Stimulated activated CD8-positive, alpha-beta memory T cell treated with anti-CD3 and anti-CD28 coated beads, Interleukin-4, amount 100 ng/mL, for 4 hours (primary cell): ENCODE measurements around the gene CRKL.
"Not testable (repeated sequence)": the region's sequence is repeated elsewhere in the genome, so short reads cannot be mapped to it uniquely, and the experiment has no call there.

ENCODE experiments used
- DNase-seq, 2 donors: peaks; one replicate each; pipeline ENCODE4 v3.0.0-alpha.2; 2020; ENCODE audit warnings: low read depth in 2 of 2, low spot score in 1 of 2

The CRKL gene

DNA sequence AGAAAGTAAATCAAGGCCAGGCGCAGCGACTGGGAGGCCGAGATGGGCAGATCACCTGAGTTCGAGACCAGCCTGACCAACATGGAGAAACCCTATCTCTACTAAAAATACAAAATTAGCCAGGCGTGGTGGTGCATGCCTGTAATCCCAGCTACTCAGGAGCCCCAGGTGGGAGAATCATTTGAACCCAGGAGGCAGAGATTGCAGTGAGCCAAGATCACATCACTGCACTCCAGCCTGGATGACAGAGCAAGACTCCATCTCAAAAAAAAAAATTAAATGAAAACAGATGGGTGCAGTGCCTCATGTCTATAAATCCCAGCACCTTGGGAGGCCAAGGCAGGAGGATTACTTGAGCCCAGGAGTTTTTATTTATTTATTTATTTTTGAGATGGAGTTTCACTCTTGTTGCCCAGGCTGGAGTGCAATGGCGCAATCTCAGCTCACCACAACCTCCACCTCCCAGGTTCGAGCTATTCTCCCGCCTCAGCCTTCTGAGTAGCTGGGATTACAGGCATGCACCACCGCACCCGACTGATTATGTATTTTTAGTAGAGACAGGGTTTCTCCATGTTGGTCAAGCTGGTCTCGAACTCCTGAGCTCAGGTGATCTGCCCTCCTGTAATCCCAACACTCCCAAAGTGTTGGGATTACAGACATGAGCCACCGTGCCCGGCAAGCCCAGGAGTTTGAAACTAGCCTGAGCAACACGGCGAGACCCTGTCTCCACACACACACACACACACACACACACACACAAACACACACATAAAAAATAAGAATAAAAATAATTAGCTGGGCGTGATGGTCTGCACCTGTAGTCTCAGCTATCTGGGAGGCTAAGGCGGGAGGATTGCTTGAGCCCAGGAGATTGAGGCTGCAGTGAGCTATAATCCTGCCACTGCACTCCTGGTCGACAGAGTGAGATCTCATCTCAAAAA is 15.8 kb upstream of the CRKL start:
- not testable (repeated sequence) for DNase-seq

DNA sequence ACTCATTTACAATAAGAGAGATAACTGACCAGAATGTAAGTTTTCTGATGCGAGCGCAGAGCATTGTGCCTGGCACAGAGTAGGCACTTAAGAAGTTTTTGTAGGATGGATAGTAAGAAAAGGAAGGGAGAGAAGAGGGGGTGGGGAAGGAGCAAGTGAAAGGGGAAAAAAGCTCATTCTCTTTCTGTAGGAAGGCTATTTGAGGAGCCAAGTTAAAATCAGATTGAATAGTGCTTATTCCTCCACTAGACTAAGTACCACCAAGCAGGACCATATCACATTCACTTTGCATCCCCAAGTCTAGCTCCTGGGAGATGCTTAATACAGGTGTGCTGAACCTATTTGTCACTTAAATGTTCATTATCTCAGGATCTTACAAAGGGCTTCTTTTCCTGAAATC is 14.1 kb upstream of the CRKL start:
- DNase-seq, result no peak

DNA sequence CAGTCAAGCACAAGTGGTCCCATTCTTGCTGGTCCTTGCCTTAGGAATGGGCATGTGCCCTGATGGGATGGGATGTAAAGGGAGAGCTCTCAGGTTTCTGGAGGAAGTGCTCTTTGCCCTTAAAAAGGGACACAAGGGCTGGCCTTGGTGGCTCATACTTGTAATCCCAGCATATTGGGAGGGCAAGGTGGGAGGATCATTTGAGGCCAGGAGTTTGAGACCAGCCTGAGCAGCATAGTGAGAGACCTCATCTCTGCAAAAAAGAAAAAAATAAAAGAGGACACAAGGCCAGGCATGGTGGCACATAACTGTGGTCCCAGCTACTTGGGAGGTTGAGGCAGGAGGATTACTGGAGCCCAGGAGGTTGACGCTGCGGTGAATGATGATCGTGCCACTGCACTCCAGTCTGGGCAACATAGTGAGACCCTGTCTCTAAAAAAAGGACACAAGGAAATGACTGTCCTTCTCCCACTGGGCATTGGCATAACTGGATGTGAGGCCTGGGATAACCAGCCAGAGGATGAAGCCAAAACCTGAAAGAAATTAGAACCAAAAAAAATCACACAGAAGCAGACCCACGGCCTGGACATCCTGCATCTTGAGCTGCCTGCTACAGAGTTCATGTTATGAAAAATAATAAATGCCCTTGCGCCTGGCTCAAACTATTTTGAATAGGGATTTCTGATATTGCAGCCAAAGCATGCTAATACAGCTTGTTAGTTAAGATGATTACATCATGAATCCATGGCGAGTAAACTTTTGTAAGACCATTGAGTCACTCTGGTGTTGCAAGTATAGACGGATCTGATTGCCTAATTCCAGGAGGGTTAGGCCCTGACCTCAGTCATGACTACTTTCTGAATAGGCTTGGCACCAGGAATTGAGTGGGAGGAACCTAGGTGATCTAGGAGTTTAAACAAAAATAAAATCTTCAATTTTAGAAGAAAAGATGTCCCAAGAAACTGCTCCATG is 12.9 kb upstream of the CRKL start:
- DNase-seq, result no peak

DNA sequence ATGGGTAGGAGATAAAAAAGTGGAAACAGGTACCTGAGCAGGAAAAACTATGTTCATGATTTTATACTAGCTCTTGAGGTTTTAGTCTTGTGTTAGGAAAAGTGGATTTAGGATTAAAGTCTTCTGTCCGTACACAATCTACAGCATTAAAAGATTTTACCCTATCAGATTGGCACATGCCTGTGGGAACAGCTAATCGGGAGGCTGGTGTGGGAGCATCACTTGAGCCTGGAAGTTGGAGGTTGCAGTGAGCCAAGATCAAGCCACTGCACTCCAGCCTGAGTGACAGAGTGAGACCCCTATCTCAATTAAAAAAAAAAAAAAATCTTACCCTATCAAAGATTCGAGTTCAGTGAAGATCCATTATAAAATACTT is 12.2 kb upstream of the CRKL start:
- no peak for DNase-seq

DNA sequence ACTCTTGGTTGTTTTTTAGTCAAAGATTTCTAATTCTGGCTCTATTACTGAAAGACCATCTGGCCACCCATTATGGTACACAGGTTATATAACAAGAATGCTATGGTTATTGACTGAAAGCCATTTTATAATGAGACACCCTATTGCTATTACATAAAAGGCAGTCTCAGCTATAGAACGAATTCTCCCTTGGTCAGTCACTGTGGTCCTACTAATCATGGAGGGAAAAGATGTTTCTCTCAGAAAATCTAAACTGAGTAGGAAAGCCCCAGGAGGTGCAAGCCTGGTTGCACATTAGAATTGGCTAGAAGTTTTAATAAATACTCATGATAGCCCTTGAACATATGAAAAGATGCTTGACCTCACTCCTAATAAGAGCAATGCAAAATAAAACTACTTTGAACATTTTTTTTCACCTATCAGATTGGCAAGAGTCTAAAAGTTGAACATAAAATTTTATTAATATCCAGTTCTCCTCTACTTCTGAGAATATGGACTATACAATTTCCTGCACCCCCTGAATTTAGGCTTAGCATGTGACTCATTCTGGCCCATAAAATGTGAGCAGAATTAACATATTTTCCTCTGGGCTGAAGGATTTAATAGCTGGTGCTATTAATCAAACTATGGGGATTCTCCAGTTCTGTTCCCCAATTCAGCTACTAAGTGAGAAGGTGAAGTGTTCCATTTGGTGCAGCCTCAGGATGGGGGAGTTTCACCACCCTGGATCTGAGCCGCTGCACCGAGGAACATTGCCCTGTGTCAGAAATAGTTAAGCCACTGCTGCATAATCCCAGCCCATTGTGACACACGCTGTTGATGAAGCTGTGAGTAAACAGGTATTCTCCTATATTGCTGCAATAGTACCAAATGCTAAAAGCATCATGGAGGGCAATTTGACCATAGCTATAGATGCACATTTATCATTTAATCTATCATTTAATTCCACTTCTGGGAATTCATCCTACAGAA is 11.5 kb upstream of the CRKL start:
- no peak for DNase-seq

DNA sequence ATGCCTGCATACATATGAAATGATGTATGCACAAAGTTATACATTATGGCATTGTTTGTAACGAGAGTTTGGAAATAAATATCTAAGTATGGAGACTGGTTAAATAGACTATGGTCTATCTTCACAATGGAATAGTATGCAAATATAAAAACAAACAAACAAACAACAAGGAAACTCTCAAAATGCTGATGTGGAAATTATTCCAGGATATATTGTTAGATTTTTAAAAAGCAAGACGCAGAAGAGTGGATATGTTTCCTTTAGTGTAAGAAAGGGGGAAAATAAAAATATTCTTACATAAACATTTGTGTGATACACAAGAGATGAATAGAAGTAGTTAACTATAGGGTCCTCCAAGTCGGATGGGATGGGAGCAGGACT is 10.8 kb upstream of the CRKL start:
- DNase-seq, result no peak

DNA sequence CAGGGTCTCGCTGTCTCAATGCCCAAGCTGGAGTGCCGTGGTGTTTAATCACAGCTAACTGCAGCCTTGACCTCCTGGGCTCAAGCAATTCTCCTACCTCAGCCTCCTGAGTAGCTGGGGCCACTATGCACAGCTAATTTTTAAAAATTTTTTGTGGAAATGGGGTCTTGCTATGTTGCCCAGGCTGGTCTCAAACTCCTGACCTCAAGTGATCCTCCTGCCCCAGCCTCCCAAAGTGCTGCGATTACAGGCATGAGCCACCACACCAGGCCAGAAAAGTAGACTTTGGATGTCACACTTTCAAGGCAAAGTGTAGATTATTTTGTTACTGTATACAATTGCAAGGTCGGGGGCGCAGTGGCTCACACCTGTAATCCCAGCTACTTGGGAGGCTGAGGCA is 8.5 kb upstream of the CRKL start:
- not testable (repeated sequence) for DNase-seq

DNA sequence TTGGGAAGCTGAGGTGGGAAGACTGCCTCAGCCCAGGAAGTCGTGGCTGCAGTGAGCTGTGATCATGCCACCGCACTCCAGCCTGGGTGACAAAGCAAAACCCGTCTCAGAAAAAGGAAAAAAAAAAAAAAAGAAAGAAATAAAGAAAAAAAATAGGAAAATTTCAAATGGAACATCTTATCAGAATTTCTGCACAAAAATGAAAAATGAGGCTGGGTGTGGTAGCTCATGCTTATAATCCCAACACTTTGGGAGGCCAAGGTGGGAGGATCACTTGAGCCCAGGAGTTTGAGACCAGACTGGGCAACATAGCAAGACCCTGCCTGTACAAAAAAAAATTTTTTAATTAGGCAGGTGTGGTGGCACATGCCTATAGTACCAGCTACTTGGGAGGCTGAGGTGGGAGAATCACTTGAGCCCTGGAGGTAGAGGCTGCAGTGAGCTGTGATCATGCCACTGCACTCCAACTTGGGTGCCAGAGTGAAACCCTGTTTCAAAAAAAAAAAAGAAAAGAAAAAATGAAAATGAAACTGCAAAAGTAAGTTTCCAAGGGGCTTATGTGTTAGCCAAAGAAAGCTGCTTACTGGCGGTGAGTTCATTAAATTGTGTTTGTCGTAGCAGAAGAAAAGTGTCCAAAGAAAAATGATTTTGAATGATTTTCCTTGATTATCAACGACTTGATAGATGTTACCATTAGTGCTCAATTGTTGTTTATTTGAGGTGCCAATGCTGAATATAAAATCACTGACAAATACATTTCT is 7.5 kb upstream of the CRKL start:
- no peak for DNase-seq

DNA sequence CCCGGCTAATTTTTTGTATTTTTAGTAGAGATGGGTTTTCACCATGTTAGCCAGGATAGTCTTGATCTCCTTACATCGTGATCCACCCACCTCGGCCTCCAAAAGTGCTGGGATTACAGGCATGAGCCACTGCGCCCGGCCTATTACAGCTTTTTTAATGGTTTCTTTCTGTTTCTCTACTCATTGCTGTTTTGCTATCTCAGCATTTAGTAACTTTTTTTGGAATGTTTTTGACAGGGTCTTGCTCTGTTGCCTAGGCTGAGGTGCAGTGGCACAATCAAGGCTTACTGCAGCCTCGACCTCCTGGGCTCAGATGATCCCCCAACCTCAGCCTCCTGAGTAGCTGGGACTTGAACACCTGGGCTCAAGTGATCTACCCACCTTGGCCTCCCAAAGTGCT is 4.7 kb upstream of the CRKL start:
- DNase-seq, result no peak

DNA sequence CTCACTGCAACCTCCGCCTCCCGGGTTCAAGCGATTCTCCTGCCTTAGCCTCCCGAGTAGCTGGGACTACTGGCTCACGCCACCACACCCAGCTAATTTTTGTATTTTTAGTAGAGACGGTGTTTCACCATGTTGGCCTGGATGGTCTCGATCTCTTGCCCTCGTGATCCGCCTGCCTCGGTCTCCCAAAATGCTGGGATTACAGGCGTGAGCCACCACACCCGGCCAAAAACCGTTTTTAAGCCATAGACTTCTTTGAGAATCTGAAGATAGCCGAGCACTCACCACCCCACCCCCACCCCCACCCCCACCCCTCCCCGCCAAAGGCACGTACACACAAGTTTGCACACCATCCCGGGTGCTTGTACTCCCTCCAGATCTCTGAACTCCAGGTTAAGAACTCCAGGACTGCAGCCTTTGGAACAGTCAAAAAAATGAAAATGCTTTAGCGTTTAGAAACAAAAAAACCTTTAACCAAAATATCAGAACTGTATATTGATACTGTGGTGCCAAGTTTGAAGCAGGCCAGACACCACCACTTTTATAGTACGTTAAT is 1.5 kb downstream of the CRKL start:
- DNase-seq, result no peak

DNA sequence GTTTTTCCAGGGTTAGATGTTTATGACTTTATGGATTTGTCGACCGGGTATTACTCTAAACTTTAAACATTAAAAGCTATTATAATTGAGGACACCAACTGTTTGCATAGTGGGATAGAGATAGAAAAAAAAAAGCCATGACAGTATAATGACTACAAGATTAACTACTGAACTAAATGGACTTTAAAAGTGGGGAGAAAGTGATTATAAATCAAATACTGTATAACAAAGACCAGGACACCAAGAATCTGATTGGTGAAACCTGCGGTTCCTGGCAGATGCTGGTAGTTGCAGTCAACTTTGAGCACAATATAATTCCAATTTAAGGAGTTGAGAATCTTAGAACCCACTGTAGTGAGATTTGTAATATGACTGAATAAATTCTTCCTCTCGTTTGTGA is 2.5 kb downstream of the CRKL start:
- DNase-seq, result no peak

DNA sequence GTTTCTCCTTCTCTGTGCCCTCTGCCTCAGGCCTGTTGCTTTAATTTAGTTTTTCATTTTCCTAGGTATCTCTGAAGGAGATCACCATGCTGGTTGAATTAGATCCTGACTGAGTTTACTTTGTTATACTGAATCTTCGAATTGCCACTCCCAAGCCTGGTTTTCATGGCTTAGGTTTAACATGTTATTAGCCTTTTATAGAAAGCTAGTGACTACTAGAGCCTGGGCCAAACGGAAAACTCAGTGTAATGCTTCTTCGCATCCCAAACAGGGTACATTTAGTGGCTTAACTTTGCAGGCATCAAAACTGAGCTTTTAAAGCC is 3.6 kb downstream of the CRKL start:
- DNase-seq, result no peak

DNA sequence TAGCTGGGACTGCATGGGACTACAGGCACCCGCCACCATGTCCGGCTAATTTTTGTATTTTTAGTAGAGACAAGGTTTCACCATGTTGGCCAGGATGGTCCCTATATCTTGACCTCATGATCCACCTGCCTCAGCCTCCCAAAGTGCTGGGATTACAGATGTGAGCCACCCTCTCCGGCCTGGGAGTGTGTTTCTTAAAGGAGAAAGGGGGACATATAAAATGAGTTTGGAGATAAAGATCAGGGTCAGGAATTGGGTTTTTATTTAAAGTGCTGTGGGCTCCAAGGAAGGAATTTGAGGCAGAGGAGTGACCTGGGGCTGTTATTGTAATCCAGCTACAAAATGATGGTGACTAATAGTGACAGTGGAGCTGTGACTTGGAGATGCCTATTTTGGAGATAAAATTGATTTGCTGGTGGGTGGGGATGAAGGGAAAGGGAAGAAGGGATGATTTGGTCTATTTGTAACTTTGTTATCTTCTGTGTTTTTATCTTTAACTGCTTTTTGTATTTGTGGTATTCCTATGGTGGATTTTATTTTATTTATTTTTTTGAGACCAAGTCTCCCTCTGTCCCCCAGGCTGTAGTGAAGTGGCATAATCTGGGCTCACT is 5.0 kb downstream of the CRKL start:
- no peak for DNase-seq

DNA sequence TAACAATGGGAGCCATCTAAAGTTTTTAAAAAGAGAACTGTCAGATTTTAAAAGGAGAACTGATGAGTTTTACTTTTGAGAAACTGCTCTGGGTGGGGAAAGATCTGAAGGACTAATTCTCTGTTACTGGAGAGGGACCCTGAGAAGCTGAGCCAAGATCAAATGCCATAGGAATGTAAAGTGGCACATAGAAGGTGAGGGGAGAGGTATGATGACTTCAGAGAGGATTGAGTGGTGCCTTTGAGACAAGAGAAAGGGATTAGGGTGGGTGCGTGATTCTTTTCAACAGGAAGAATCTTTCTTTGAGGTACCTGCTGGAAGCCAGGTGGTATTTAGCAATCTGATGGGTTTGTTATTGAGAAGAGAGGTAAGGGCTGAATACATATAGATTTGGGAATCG is 9.0 kb downstream of the CRKL start:
- DNase-seq, result no peak

DNA sequence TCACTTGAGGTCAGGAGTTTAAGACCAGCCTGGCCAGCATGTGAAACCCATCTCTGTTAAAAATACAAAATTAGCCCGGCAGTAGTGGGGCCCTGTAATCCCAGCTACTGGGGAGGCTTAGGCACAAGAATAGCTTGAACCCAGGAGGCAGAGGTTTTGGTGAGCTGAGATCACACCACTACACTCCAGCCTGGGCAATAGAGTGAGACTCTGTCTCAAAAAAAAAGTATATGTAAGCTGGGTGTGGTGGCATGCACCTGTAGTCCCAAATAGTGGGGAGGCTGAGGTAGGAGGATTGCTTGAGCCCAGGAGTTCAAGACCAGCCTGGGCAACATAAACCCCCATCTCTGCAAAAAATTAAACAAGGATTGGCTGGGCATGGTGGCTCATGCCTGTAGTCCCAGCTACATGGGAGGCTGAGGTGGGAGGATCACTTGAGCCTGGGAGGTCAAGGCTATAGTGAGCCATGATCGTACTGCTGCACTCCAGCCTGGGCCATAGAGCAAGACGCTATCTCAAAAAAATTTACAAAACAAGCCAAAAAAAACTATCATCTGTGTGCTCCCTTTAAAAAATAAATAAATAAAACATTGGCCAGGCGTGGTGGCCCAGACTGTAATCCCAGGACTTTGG is 10.8 kb downstream of the CRKL start:
- DNase-seq, result no peak

DNA sequence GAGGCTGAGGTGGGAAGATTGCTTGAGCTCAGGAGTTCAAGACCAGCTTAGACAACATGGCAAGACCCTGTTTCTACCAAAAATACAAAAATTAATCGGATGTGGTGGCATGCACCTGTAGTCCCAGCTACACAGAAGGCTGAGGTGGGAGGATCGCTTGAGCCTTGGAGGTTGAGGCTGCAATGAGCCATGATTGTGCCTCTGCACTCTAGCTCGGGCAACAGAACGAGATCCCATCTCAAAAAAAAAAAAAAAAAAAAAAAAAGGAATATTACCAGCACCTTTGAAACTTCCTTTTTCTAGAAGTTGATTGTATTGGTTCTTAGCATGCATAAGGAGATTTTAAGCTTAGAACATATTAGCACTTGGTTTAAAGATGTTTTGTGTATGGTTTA is 11.4 kb downstream of the CRKL start:
- DNase-seq, result no peak

DNA sequence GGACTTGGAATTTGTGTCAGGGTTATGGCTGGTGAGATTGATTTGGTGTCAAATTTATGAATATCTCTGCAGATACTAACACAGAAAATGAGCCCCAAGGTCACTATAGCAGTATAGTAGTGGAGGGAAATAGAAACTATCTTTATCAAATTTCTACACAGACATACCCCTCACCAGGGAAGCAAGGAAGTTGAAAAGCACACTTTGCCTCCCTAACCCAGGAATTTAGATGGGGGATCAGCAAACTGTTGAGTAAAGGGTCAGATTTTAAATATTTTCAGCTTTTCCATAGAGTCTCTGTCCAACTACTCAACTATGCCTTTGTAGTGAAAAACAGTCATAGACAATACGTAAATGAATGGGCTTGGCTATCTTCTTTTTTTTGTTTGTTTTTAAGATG is 12.8 kb downstream of the CRKL start:
- no peak for DNase-seq

DNA sequence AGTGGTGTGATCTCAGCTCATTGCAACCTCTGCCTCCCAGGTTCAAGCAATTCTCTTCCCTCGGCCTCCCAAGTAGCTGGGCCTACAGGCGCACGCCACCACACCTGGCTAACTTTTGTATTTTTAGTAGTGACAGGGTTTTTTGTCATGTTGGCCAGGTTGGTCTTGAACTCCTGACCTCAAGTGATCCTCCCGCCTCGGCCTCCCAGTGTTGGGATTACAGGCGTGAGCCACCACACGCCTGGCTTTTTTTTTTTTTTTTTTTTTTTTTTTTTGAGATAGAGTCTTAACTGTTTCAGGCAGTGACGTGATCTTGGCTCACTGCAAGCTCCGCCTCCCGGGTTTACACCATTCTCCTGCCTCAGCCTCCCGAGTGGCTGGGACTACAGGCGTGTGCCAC is 13.2 kb downstream of the CRKL start:
- not testable (repeated sequence) for DNase-seq

DNA sequence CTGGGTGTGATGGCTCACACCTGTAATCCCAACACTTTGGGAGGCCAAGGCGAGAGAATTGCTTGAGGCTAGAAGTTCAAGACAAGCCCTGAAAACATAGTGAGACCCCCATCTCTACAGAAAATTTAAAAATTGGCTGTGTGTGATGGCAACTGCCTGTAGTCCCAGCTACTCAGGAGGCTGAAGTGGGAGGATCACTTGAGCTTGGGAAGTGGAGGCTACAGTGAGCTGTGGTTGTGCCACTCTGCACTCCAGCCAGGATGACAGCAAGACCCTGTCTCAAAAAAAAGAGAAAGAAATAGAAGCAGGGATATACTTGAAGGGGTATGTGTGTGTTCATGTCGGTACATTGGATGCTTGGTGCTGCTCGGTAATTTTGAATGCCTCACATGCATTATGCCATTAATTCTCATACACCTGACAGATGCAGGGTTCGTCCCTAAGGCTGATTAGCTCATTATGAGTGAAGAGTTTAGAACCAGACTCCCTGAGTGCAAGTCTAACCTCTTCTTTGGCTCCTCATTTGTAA is 14.0 kb downstream of the CRKL start:
- no peak for DNase-seq
